CD4-positive, alpha-beta T cell treated with Interleukin-4 for 1 hour (primary cell): ENCODE data around the gene BRD2.
A peak's percentile ranks its signal among the peaks of the same experiment; 100 is the strongest.
"Not testable (repeated sequence)": the region's sequence is repeated elsewhere in the genome, so short reads cannot be mapped to it uniquely, and the experiment has no call there.

Experiments
- DNase-seq, 2 donors: peaks; one replicate each; pipeline ENCODE4 v3.0.0-alpha.2; 2020 to 2022

Gene BRD2

DNA sequence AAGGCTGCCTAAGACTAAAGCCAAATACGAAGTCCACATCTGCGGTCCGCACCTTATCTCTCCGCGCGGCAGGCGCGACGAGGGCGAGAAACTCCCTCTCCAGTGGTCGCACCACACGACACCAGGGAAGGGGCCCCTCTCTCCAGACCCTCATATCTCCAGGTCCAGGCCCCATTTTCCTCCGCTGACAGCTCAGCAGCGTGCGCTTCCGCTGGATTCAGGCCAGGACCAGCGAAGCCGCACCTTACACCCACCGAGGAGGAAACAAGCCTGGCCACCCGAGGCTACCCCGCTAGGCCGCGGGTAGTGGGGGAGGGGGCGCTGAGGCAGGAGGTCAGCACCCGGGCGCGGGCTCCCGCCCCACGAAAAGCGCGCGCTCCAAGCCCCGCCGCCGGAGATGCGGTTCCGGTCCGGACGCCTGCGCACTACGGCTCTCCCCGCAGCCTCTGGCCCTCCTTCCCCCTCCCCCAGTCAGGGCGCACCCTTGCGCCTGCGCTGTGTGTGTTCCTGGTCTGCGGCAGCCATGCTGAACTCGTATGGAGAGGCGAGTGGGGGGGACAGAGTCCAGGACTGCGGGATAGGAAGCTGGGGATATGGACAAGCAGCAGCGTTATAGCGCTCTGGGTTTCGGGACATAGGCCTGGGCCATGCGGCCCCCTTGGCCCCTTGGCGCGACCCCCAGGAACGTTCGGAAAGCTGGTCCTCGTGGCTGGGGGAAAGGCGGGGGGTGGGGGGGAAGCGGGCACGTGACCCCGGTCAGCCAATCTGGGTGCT, at the start of gene BRD2:
TSS of gene BRD2 (plus strand) at position 502 of the 774 bp plus-strand sequence. CDS start 4,305 bp downstream, outside the sequence.
- peak; percentile 97 to 98 for DNase-seq

DNA sequence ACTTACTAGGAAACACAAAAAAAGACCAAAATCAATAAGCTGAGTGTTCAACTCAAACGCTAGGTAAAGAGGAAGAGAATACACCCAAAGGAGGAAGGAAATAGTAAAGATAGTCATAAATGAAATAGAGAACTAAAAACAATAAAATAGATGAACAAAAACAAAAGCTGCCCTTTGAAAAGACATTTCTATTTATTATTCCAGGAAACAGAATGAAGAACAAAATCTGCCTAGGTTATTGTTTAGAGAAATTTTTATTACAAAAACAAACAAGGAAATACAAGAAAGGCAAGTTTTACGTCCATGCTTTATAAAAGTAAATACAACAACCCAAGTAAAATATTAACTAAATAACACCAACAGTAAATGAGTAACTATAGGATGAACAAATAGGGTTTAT, 47.7 kb upstream of the BRD2 start:
- no peak for DNase-seq

DNA sequence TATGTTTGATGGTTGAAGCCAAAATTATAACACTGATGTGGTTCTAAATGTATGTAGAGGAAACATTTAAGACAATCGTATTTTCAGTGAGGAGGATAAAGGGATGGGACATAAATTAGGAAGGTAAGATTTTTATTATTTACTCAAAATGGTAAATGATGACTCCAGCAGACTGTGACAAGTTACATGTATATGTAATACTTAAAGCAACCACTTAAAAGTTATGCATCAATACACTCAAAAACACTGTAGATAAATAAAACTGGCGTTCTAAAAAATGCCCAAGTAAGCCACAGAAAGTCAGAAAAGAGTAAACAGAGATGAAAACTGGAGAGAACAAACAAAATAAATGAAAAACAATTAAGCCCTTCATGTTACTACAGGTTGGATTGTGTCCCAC, 46.3 kb upstream of the BRD2 start:
- DNase-seq, result no peak

DNA sequence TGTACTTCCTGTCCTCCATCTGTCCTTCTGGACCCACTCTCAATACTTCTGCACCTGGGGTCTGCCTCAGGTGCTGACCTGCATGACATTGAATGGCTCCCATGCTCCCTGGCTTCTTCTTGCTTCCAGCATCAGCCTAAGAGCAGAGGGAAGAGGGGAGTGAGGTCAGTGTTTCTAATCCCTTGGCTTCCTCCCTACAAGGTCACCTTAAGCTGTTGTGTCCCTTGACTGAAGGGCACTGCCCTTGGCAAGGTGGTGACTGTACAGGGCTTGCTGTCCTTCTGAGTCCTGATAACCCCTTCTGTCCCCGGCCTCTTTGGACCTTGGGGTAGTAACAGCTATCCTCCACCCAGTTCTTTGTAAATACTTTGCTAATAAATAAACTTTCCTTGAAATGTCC, 37.2 kb upstream of the BRD2 start:
- DNase-seq, result no peak

DNA sequence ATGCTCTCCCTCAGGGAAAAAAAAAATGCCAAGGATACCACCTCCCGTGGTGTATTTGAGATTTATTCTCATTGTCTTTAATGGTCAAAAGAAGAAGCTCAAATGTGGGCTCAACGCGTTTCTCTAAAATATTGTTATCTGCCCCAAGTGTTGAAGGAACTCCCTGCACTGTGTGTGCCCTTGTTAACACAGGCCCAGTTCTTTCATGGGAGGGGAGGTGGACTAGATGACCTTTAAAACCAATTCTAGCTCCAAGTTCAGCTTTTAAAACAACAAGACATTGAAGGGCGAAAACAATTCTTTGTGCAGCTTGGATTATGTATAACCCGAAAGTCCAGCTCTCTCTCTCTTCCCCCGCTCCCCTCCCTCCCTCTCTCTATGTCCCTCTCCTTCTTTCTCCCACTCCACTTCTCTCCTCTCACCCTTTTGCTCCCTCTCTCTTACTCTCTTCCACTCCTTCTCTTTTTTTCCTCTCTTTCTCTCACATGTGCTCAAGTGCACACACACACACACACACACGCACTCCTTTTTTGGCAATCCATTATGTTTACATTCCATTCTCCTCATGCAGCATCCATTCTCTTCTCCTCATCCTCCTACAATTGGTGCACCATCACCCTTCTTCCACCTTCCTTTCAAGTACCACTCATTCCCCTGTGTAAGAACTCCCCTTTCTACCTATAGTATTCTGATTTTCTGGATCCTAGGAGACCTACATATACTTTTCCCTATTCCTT, 36.1 kb upstream of the BRD2 start:
- no peak for DNase-seq

DNA sequence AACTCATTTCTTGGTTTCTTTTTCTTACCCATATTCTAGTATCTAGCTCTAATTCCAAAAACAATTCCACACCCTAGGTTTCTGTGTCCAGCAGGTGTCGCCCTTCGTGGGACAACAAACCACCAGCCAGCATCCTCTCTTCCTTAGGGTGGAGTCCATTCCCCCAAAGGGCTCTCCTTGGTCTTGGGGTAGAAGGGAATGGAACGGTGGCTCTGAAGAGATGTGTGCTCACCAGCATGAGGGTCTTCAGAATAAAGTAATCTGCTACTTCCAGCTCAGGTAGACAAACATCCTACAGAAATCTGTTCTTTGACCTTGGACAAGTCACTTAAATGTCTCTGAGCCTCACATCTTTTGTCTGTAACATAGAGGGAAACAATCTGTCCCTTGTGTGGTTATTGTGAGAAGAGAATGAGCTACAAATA, 34.7 kb upstream of the BRD2 start:
- peak; percentile 73 to 80 for DNase-seq

DNA sequence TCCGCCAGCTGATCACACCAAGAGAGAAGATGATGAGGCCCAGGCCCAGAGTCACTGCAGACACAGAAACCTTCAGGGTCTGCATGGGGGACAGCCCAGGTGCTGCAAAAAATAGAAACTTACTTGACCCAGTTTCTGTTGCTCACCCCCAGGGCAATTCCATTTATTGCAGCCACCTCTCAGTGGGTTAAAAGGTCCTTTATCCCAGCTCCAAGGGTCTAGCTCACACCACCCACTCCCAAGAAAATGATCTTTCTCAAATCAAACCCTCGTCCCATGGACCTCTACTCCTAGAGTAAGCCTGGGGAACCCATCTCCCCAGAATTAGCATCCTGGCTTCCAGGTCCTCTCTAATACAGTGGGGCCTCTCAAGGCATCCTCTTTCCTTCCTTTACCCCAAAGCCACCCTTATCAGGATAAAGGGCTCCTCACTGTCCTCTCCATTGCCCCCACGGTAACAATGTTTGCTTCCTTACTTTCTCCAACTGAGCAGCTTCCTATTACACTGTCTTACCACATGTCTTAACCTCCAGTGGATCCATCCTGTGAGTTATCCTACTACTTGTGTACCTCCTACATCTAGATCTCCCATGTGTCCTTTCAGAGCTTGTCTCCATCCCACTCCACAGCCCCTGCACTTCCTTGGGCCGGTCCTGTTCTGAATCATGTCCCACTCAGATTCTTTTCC, 32.7 kb upstream of the BRD2 start:
- DNase-seq, result no peak

DNA sequence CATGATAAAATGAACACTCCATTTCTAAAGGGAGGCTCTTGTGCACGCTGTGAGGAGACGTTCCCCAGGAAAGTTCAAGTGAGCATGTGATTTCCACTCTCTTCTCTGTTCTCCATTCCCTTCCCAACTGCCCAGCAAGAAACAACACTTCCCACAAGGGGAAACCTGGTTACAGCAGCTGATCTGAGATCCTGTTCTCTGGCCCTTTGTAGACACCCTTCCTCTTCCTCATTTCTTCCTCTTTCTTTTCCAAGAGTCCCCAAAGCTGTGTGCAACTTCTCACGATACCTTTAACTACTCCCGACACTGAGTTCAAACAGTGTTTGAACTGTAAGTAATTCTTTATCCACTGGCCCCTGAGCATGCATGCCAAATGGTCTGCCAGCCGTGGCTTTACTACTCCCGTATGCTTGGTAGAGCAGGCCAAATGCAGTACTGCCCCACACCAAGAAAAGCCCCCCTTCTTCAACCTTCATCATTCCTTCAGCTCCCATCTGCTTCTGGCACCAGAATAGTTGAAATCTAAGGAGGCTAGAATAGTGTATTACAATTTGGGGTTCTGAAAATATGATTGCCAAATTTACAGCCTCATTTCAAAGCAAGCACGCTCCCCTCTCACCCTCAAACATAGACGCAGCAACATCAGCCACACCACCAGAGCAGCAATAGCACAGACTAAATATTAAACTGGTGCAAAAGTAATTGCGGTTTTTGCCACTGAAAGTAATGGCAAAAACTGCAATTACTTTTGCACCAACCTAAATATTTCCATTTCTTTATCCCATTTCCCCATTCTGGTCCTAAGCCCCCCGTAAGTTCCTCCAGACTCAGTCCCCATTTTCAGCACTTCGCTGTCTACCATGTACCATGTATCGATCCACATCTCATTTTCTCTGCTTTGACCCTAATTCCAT, 31.9 kb upstream of the BRD2 start:
- DNase-seq, result no peak

DNA sequence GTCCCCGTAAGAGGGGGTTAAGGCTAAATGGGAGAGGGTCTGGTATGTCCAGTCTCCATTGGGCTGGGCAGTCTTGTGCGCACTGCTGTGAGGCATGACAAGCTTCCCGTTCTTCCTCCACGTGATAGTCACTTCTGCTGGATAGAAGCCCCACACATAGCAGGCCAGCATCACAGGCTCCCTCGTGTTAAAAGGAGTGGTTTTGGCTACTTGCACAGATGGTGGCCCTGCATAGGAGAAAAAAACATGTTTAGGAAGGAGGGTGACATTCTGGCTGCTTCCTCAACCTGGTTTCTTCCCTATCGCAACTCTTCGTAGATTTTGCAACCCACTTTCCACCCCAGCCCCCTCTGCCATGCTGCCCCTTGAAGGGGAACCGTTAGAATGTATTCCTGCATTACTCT, 31.2 kb upstream of the BRD2 start:
- no peak for DNase-seq

DNA sequence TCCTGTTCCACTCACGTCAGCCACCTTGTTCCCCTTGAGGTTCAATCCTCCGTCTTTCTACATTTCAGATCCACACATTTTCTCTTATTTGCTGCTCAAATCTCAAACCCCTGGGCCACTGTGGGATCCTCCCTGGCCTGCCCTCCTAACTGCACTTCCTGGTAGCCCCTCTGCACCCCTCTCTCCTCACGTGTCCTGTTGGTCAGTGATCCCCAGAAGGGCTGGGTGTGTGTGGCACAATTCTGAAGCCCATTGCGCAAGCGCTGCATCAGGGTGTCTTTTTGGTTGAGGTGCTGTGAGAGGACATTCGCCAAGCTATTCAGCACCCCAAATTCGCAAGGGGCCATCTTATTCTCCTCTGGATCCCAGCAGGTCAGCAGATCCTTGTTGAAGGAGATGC, 29.9 kb upstream of the BRD2 start:
- no peak for DNase-seq

DNA sequence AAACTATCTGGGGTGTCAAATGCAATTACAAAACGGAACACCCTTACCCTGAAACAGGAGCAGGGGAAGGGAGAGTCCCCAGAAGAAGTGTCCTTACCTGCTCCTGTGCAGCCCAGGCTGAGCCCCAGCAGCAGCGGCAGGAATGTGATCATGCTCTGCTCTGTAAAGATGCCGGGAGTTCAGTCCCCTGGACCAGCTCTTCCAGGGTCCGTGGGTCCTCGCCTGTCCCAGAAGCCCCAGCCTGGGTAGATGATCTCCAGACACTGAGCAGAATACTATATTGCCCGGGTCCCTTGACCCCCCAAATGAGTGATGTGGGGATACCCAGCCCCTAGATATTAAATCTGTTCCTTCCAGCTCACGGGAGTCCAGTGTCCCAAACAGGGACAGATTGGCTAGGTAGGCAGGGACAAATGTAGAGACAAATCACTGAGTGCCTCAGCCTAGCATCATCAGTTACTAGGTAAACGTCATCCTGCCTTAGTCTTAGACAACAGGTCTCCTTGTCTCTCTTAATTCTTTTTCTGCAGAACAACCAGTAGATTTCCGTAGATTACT, 27.7 kb upstream of the BRD2 start, which contains the start of gene HLA-DMB:
TSS of gene HLA-DMB (minus strand) at position 373 of the 558 bp plus-strand sequence. CDS start at position 152, 221 bp downstream.
- DNase-seq, result peak; percentile 78 to 83

DNA sequence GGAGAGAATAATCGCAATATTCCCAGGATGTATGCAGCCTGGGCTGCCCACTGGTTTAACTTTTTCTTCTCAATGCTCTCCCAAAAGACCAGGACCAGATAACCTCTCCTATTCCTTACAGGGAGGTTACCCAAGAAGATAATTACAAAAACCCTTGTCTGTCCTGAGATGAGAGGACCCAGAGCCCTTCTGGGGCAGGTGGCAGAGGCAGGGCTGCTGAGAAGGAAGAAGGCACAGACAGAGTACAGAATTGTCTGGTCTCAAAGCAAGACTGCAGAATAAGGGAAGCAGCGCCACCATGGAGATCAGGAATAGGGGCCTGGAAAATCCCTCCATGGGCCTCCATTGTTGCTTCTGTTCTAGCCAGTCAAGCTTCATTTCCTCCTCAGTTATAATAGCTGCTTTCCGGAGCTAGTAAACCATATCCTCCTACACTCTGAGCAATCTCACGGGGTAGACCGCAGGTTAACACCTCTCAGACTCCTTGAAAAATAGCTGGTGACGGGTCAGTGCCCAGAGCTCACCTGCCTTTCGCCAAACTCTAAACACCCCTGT, 27.1 kb upstream of the BRD2 start:
- peak; percentile 73 to 77 for DNase-seq

DNA sequence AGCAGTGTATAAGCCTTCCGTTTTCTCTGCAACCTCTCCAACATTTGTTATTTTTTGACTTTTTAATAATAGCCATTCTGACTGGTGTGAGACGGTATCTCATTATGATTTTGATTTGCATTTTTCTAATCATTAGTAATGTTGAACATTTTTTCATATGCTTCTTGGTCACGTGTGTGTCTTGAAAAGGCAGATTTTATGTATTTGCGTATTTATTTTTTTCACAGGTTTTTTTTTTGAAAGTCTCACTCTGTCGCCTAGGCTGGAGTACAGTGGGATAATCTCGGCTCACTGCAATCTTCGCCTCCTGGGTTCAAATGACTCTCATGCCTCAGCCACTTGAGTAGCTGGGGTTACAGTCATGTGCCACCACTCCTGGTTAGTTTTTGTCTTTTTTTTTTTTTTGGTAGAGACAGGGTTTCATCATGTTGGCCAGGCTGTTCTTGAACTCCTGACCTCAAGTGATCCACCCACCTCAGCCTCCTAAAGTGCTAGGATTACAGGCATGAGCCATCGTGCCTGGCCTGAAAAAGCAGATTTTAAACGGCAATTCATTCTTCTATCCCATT, 25.8 kb upstream of the BRD2 start:
- DNase-seq, result not testable (repeated sequence)

DNA sequence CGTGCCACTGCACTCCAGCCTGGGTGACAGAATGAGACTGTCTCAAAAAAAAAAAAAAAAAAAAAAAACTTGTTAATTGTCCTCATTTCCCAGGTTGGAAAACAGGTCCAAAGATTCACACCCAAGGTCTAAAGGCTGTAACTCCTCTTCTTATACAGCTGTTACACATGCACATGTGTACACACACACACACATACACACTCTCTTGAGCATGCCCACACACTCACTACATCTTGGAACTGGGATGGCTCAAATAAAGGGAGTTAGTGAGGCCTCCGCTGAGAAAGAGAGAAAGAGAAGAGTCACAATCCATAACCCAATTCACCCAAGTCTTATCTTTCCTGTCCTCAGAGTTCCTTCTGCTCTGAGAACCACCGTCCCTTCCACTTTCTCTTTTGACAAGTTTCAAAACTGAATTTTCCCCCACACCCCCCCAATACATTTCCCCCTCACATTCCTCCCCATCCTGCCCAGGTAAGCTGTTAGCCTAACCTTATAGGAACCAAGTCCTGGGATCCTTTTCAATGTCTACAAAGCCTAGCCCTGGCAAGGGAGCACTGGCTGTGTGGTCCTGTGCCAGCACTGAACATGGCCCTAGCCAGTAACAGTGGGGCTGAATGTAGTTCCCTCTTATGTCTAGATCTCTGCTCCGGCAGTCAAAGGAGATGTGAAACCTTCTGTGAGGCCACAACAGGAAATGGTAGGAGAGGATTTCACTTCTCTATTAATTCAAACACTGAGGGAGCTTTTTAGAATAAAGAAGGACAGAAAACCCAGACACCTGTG, 24.3 kb upstream of the BRD2 start:
- DNase-seq, result peak; percentile 60 to 78

DNA sequence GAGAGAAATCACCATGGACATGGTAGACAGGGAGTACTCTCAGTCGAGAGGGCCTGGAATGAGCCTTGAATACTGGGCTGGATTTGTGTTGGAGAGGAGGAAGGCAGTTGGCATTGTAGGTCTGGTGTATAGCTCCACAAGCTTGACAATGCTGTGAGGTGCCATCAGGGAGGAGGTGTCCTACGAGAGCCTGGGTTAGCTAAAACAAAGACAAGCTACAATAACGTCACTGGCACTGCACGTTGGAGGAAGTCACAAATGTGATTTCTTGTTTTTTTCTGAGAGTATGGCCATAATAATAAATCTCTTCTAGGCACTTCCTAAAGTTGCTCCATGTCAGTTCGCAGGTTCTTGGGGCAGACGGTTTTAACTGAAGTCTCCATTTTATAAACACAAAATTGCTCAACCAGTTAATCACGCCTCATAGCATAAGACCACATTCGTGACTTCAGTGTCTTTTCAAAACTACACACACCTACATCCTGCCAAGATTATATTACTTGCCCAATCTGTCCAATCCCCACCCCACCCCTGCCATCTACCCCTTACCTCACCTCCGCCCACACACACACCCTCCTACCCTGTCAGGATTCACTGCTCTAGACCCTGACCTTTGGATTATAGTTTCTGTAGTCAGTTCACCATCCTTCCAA, 23.2 kb upstream of the BRD2 start:
- DNase-seq, result peak; percentile 46 to 73

DNA sequence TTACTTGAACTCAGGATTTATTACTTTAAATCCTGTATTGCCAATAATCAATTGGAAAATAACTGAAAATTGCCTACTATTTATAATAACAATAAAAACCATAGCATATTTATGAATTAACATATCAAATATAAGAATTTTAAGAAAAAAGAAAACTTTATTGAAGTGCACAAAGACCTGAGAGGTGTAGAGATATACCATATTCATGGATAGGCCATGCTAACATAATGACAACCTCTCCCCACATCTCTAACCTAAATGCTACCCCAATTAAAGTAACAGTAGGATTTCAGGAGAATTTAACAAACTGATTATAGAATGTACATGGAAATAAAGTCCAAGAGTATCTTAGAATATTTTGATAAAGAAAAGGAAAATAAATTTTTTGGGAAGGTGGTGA, 22.4 kb upstream of the BRD2 start:
- DNase-seq, result no peak

DNA sequence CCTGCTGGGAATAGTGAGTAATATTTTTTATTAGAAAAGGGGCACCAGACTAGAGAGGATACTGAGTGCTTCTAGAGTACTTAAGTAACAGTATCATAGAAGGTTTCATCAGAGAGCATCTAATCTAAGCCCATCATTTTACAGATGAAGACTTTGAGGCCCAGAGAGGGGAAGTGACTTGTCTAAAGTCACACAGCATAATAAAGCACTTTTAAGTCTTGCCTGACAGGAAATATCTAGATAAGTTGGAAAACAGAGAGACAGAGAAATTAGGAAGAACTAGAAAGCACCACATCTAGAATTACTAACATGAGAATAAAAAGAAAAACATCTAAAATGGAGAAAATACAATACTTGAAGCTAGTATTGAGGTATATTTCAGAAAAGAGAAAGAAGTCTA, 21.5 kb upstream of the BRD2 start:
- DNase-seq, result no peak

DNA sequence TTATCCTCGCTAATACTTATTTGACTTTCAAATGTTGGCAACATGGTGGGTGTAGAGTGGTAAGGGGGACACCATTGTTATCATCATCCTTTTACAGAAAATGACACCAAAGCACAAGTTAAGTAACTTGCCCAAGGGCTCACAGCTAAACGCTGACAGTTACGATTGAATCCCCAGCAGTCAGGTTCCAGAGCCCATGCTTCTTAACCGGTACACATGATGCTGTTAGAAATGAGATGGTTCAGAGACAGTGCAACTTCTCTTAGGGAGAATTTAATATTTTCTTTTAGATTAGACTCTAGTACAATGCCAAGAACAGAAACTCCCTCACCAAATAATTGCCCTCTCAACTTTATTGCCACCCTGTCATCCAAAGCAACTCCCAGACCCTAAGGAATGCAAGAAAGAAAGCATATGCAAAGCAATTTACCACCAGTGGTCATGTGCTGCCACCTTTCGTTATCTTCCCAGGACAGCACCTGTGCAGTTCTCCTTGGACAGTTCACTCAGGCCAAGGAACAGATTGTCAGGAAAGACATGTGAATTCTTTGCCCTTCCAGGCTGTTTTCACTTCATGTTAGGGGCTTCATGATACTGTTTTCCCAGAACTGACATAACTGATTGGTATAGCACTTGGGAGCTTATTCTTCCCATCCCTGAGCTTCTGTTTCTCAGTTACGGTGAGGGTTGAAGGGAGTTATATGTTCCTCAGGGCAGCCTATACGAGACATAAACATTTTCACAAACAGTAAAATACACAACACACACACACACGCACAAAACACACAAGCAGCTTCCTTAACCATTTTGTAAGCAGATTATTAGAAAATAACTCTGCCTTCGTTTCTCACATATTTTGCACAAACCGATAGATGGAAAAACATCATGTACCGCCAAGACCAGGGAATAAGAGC, 20.6 kb upstream of the BRD2 start:
- peak; percentile 63 to 65 for DNase-seq

DNA sequence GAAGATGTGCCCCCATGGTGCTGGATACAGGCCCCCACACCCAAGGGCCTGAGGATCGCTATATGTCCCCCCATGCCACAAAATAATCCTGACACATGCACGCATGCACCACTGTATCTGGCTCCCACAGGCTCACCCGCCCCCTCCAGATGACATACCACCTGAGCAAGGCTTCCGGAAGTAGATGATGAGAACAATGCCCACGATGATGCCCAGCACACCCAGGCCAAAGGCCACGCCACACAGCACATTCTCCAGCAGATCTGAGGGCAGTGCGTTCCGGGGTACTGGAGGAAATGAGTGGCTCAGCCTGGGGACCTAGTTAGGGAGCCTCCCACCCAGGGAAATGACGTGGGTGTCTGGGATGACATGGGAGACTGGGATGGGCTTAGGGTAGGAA, 19.3 kb upstream of the BRD2 start:
- DNase-seq, result no peak
